Dendritic cell treated with granulocyte-macrophage colony-stimulating factor and Interleukin-4, amounts not matched to agents 40 ng/mL and 50 ng/mL, for 4 days (primary cell): ENCODE measurements around the gene TEPSIN.
"Not testable (repeated sequence)": the region's sequence is repeated elsewhere in the genome, so short reads cannot be mapped to it uniquely, and the experiment has no call there.

Experiments used
- H3K27ac Mint-ChIP-seq: one replicate; pipeline ENCODE4 v1.8.0; 2022; ENCODE audit warnings: mild to moderate bottlenecking, mixed read lengths
- H3K27me3 Mint-ChIP-seq: one replicate; pipeline ENCODE4 v1.8.0; 2022; ENCODE audit warnings: mild to moderate bottlenecking, mixed read lengths
- H3K36me3 Mint-ChIP-seq: one replicate; pipeline ENCODE4 v1.8.0; 2022; ENCODE audit warnings: low read depth, mixed read lengths
- H3K4me1 Mint-ChIP-seq: one replicate; pipeline ENCODE4 v1.8.0; 2022; ENCODE audit warnings: low read depth, mixed read lengths
- H3K4me3 Mint-ChIP-seq: one replicate; pipeline ENCODE4 v1.8.0; 2022; ENCODE audit warnings: mild to moderate bottlenecking, moderate library complexity, mixed read lengths
- H3K9me3 Mint-ChIP-seq: one replicate; pipeline ENCODE4 v1.8.0; 2022; ENCODE audit warnings: mixed read lengths
- intact Hi-C: fragments of 100-400 bp; cut with micrococcal nuclease; formaldehyde crosslinking; loops from one replicate; pipeline ENCODE4 v1.15.0; 2022

TEPSIN gene

DNA sequence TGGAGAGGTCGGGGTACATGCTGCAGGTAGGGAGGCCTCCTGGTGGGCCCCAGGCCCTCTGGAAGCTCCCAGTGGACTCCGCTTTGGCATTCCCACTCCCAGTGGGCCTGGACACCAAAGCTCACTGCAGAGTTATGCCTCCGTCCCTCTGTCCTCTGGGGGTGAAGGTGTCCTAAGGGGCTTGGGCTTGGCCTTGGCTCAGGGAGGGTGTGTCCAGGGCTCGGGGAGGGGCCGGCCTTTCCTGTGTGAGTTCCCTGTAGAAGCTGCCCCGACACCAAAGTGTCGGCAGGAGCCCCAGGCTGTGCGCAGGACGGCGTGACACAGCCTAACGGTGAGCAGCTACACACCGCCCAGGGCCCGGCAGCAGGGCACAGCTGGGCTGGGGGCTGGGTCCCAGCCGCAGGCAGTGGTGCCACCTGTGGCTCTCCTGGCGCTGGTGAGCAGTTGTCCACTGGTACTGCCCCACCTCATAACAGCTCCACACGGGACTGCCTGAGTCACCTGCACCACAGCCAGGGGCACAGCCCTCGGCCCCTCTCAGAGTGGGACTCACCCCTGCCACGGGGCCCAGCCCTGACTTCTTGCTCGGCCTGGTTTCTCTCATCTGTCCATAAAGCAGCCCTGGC lies 6.1 kb downstream of the TEPSIN start:
- no peak overlapping the region for H3K27ac Mint-ChIP-seq
- H3K9me3 Mint-ChIP-seq: no peaks in the 10 kb centered on the region
- intact Hi-C loops: no loop called here
- peaks cover 64% of the 10 kb centered on the region for H3K4me1 Mint-ChIP-seq
- H3K4me3 Mint-ChIP-seq: no peak overlapping the region
- H3K27me3 Mint-ChIP-seq: no peaks in the 10 kb centered on the region
- peaks cover 85% of the 10 kb centered on the region for H3K36me3 Mint-ChIP-seq

DNA sequence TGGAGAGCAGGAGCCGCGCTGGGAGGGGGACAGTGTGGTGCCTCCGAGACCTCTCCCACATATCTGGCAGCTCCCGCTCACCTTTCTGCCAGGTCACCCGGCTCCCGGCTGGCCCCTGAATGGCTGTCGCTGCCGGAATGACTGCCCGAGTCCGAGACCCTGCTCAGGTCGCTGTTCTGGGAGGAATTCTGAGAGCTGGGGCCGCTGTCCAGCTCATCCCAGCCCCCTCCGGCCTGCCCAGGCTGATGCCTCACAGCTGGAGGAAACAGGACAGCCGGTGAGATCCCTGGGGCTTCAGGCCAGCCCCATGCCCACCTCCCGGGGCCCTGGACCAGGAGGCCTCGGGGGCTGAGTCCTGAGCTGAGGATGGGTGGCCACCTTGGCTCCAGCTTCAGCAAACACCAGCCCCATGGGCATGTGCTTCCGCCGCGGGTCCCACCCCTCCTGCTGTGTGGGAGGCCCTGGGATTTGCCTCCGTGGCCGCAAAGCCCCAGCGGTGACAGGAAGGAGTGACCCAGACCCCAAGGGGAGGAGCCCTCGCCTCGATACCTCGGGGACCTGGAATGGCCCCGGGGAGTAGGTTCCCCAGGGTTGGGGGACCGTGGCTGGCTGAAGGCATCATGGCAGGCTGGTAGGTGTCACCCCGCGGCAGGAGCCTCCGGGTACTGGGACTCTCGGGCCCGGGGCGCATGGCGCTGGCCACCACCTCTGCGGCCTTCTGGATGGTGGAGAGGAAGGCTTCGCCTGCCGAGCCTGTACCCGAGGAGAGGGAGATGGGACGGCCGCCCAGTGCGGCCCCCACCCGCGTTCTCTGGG lies 6.9 kb downstream of the TEPSIN start:
- no peak overlapping the region for H3K4me3 Mint-ChIP-seq
- intact Hi-C loops: no loop called here
- no peak overlapping the region for H3K27ac Mint-ChIP-seq
- H3K4me1 Mint-ChIP-seq: peaks cover 62% of the 10 kb centered on the region
- peaks cover 80% of the 10 kb centered on the region for H3K36me3 Mint-ChIP-seq
- H3K27me3 Mint-ChIP-seq: no peaks in the 10 kb centered on the region
- H3K9me3 Mint-ChIP-seq: no peaks in the 10 kb centered on the region

DNA sequence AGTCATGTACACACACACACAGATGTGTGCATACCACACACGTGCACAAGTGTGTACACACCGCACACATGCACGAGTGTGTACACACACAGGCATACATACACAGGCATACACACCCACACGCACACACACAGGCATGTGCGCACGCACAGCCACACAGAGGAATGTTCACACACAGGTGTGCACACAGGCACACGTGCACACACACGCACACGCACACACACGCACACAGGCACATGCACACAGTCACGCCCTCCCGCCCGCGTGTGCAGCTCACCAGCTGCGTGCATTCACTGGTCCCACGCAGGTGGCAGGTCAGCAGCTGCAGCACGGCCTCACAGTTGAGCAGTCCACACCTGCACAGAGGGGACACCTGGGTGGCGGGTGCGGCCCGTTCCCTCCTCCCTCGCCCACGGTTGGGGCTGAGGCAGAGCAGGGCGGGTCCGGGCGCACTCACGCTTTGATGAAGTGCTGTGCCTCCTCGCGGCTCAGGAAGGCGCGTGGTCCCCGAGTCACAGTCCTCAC lies 7.7 kb downstream of the TEPSIN start:
- Mint-ChIP-seq H3K27me3 (no peaks in the 10 kb centered on the region), H3K4me1 (peaks cover 55% of the 10 kb centered on the region), H3K27ac (no peak overlapping the region), H3K9me3 (no peaks in the 10 kb centered on the region), H3K36me3 (peaks cover 72% of the 10 kb centered on the region), H3K4me3 (no peak overlapping the region)
- intact Hi-C loops: no loop called here

DNA sequence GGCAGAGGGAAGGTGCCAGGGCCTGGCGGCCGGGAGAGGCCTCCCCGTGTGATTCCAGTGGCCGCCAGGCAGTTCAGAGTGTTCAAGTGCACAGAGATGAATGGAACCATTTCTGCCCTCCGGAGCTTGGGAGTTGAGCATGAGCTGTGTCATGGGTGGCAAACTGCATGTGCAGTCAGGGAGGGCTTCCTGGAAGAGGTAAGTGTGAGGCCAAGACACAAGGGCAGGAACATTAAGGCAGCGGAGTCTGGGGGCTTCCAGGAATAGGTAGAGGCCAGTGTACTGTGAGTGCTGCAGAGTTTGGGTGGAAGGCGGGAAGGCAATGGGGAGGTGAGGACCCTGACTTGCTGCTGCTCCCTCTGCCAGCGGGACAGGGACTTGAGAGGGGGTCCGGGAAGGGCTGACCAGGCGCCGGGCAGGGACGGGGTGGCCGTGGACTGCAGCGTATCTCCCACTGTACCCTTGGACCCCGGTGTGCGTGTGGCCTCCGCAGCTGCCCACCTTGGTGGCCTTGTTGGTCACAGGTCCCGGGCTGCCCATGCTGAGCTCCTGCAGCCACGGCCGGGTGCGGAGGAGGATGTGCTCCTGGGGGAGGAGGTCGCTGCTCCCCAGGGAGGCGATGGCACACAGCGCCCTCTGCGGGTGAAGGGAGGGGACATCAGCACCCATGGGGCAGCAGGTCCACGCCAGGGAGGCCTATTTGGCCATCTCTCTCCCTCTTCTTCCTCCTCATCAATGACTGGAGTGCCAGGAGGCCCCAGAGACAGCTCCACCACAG lies 8.6 kb downstream of the TEPSIN start:
- intact Hi-C loops: no loop called here
- H3K36me3 Mint-ChIP-seq: peaks cover 62% of the 10 kb centered on the region
- no peak overlapping the region for H3K4me3 Mint-ChIP-seq
- peak overlapping the region; percentile 14 for H3K27ac Mint-ChIP-seq
- H3K4me1 Mint-ChIP-seq: peaks cover 47% of the 10 kb centered on the region
- no peaks in the 10 kb centered on the region for H3K27me3 Mint-ChIP-seq
- H3K9me3 Mint-ChIP-seq: no peaks in the 10 kb centered on the region

DNA sequence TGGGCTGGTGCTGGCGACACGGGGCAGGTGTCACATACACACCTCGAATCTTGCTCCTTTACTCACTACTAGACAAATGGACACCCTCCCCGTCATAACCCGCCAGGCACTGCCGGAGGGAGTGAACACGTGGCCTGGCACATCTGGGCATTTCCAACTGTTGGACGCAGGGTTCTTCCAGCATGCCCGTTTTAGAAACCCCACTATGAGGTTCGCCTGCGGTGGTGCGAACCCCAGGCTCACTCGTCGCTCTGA lies 9.3 kb downstream of the TEPSIN start:
- H3K4me1 Mint-ChIP-seq: peaks cover 40% of the 10 kb centered on the region
- H3K27me3 Mint-ChIP-seq: no peaks in the 10 kb centered on the region
- no peaks in the 10 kb centered on the region for H3K9me3 Mint-ChIP-seq
- peak overlapping the region; percentile 14 for H3K27ac Mint-ChIP-seq
- peaks cover 56% of the 10 kb centered on the region for H3K36me3 Mint-ChIP-seq
- H3K4me3 Mint-ChIP-seq: no peak overlapping the region
- intact Hi-C loops: no loop called here

DNA sequence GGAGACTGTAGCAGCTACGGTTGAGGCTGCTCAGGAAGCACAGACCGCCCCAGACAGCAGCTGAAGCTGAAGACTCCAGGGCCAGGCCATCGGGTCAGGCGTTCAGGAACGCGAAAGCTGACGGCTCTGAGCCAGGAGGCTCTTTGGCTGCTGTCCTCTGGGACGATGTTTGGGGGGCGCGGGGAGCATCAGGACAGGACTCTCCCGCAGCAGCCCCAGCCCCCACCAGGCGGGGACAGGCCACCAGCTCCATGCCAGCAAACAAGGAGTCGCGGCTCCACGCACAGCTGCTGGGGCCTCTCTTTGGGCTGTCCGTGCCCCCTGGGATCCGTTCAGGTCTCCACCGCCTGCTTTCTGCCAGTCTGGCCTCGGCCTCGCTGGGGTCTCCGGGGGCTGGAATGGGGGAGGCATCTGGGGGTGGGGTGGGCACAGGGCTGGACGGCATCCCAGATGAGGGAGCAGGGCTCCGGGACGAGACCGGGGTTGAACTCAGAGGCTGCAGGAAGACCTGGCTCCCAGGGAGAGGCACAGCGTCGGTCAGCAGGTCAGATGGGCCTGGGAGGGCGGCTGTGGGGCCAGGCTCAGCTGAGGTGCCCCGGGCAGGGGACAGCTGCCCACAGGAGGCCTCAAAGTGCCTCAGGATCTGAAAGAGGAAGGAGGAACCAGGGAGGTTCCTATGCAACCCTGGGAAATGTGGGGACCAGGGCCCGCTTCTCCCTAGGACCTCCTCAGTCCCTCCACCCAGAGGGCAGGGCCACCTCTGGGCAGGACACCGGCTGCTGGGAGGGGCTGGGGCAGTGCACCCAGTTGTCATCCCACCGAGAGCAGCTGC lies 9.8 kb downstream of the TEPSIN start:
- Mint-ChIP-seq H3K9me3 (no peaks in the 10 kb centered on the region), H3K27ac (peak overlapping the region; percentile 14), H3K36me3 (peaks cover 51% of the 10 kb centered on the region), H3K4me1 (peaks cover 40% of the 10 kb centered on the region), H3K27me3 (no peaks in the 10 kb centered on the region), H3K4me3 (no peak overlapping the region)
- intact Hi-C loops: no loop called here

DNA sequence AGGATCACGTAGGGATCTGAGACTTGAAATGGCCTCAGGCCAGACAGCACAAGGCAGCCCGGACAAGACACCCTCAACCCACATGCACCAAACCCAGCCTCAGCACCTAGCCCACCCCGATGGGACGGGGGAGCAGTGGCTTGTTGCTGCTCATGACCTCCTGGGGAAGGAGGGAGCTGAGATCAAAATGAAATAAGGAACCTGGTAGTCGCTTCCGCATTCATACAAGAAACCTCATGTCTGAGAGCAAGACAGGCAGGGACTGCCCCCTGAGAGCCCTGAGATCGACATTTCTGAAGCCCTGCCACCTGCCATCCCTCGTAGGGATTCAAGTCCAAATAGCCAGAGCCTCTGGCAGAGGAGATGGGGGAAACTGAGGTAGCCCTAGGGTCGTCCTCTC lies 10.4 kb downstream of the TEPSIN start:
- Mint-ChIP-seq H3K4me3 (no peak overlapping the region), H3K4me1 (peaks cover 47% of the 10 kb centered on the region), H3K36me3 (peaks cover 44% of the 10 kb centered on the region), H3K27ac (peak overlapping the region; percentile 14), H3K9me3 (no peaks in the 10 kb centered on the region), H3K27me3 (no peaks in the 10 kb centered on the region)
- intact Hi-C loops: no loop called here

DNA sequence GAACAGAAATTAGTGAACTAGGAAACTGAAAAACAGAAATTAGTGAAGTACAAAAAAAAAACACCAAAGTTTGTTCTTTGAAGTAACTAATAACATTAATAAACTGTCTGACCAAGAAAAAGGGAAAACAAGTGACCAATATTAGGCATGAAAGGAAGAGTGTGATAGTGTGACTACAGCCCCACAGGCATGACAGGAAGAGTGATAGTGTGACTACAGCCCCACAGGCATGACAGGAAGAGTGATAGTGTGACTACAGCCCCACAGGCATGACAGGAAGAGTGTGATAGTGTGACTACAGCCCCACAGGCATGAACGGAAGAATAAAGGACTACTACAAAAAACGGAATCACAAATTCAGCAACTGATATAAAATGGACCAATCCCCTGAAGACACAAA lies 11.2 kb downstream of the TEPSIN start:
- H3K9me3 Mint-ChIP-seq, intact Hi-C loops, H3K27me3 Mint-ChIP-seq, H3K4me3 Mint-ChIP-seq: not testable (repeated sequence)
- Mint-ChIP-seq H3K36me3 (peaks cover 36% of the 10 kb centered on the region), H3K27ac (peak overlapping the region; percentile 42), H3K4me1 (peaks cover 50% of the 10 kb centered on the region)

DNA sequence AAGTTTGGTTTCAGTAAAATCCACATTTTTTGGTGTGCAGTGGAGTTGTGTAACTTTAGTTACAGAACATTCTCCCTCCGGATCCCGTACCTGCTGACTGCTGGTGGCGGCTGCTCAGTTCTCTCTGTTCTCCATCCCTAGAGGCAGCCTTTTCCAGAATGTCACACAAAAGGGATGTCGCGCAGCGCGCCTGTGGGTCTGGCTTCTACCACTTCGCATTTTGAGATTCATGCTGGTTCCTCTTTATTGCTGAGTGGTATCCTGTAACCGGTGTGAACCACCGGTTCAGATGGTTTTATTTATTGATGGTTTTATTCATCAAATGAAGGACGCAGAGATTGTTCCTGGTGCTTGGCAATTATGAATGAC lies 15.1 kb downstream of the TEPSIN start:
- H3K4me3 Mint-ChIP-seq: peak overlapping the region; percentile 78
- H3K9me3 Mint-ChIP-seq: no peaks in the 10 kb centered on the region
- H3K27me3 Mint-ChIP-seq: peaks cover 1% of the 10 kb centered on the region
- peaks cover 16% of the 10 kb centered on the region for H3K36me3 Mint-ChIP-seq
- intact Hi-C loops: loop anchor here (2.0 kb wide), 1 partner anchor 15 kb away; the partner anchor contains the start of genes NDUFAF8 and TEPSIN
- peak overlapping the region; percentile 81 for H3K27ac Mint-ChIP-seq
- H3K4me1 Mint-ChIP-seq: peaks cover 43% of the 10 kb centered on the region

DNA sequence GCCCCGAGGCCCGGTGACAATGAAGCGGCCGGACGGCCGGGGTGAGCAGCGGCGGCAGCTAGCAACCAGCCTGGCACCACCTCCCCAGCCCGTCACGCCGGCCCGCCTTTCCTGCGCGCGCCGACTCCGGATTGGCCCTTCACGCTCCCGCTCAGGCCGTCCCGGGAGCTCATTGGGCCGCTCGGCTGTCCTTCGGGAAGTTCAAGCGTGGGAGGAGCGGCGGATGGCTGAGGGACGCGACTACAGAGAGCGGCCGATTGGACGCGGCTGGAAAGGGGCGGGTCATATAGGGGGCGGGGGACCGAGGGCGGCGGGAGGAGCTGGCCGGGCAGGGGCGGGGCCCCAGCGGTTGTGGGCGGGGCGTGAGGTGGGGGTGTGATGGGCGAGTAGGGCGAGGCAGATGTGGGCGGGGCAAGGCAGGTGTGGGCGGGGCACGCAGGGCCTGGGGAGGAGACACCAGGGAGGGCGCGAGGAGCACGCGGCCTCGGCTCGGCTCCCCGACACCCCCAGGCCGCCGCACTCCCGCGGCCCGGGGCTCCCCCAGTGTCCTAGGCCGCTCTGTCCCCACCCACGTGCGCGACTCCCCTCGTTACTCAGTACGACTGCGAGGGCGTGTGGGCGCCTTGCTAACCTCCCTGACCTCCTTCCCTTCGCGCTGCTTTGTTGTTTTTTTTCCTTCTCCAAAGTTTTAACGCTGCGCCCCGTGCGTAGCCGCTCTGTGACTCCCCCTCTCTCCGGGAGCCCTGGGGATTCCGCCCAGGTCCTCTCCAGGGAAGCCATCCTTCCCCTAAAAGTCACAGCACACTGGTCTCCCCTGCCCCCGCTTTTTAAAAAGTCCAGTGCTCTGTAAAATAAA lies 15.7 kb downstream of the TEPSIN start, which contains the start of gene CEP131:
Gene CEP131 (minus strand): TSS at position 60 of the 856 bp plus-strand sequence. CDS start 2,909 bp downstream, outside the sequence.
- intact Hi-C loops: loop anchor here (2.0 kb wide), 1 partner anchor 16 kb away; the partner anchor contains the start of genes NDUFAF8 and TEPSIN
- H3K4me1 Mint-ChIP-seq: peaks cover 38% of the 10 kb centered on the region

DNA sequence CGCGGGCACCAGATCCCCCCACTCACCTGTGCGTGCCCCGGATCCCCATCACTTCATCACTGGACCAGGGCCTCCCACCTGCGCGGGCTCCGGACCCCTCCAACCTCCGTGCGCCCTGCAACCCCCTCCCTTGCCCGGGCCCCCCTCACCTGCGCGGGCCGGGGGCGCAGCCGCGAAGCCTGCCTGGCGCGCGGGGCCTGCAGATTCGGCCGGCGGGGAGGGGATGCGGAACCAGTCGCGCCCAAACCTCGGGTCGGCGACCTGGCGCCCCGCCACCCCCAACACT lies 16.3 kb downstream of the TEPSIN start:
- Mint-ChIP-seq H3K27ac (peak overlapping the region; percentile 81), H3K9me3 (no peaks in the 10 kb centered on the region), H3K27me3 (peaks cover 1% of the 10 kb centered on the region), H3K4me1 (peaks cover 32% of the 10 kb centered on the region), H3K36me3 (peaks cover 27% of the 10 kb centered on the region), H3K4me3 (peak overlapping the region; percentile 78)
- intact Hi-C loops: loop anchor here (2.0 kb wide), 1 partner anchor 16 kb away; the partner anchor contains the start of genes NDUFAF8 and TEPSIN

More for the DNA sequence above, 15.7 kb downstream of the TEPSIN start, which contains the start of gene CEP131:
- H3K36me3 Mint-ChIP-seq: peaks cover 22% of the 10 kb centered on the region
- H3K9me3 Mint-ChIP-seq: no peaks in the 10 kb centered on the region
- peaks cover 1% of the 10 kb centered on the region for H3K27me3 Mint-ChIP-seq
- H3K27ac Mint-ChIP-seq: peak within 1 kb of the TSS; percentile 81
- peak within 1 kb of the TSS; percentile 78 for H3K4me3 Mint-ChIP-seq

DNA sequence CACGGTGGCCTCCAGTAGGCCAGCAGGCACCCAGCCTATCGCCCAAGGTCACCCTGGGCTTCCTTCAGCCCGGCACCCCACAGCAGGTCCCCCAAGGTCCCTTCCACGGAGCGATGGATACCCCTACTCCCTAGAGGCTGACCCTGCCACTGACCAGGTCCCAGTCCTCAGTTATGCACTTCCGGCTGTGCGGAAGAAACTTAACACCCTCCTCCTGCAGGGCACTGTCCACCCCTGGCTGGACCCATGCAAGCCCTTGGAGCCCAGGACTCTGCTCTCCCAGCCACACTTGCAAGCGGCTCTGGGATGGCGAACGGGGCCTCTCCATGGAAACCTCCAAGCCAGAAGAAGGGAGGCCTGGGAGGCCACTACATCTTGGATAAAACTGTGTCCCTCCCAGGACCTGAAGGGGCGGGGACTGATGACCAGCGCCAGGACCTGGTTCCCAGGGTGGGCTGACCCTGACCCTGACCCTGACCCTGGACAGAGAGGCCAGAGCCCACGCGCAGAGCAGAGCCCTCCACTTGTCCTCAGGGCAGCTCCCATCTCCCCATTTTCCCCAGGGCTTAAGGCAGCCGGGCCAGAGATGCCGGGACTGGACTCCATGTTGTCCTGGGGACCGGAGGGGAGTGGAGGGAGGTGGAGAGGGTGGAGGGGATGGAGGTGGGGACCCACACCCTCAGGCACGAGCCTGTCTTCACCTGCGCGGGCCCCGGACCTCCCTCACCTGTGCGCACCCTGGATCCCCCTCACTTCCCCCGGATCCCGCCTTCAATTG lies 16.8 kb downstream of the TEPSIN start:
- intact Hi-C loops: loop anchor here (2.0 kb wide), 1 partner anchor 17 kb away; the partner anchor contains the start of genes NDUFAF8 and TEPSIN

More for the DNA sequence above, 16.8 kb downstream of the TEPSIN start:
- Mint-ChIP-seq H3K4me3 (peak overlapping the region; percentile 78), H3K9me3 (no peaks in the 10 kb centered on the region), H3K4me1 (peaks cover 27% of the 10 kb centered on the region), H3K36me3 (peaks cover 33% of the 10 kb centered on the region), H3K27ac (peak overlapping the region; percentile 81), H3K27me3 (peaks cover 1% of the 10 kb centered on the region)
